Measurements from ENCODE around the gene PDZRN3. TPM values are rescaled to one million over a fixed set of nuclear protein-coding genes. Genes with fewer than 3 reads are reported as not detected.

PDZRN3 gene
- total and polyA plus RNA-seq, 2 experiments from 2014 or later = 42.9 to 60.5 TPM

DNA sequence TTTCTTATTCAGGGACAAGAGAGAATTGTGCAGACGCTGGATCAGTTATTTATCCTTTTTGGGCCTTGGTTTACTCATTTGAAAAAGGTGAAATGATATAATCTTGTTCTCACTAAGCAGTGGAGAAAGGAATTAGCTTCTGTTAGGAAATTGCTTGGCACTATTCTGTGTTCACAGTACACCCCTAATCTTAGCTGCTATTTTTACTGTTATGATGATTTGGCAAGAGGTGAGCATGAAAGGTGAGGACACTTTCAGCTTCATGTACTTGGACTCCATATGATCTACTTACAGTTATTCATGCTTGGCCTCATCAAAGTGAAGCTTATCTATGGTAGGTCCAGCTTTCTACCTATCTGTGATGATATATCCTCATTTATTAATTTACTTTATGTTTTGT is 282.7 kb downstream of the PDZRN3 start:
- no peak for TF ChIP-seq EZH2phosphoT487 (IDR thresholded peaks at IDR 0.05; ENCODE audit: low read depth, severe bottlenecking, unreplicated experiment)
- no peak for TF ChIP-seq EZH2 (IDR thresholded peaks at IDR 0.05; ENCODE audit: borderline replicate concordance)
- TF ChIP-seq, protein P1, sequence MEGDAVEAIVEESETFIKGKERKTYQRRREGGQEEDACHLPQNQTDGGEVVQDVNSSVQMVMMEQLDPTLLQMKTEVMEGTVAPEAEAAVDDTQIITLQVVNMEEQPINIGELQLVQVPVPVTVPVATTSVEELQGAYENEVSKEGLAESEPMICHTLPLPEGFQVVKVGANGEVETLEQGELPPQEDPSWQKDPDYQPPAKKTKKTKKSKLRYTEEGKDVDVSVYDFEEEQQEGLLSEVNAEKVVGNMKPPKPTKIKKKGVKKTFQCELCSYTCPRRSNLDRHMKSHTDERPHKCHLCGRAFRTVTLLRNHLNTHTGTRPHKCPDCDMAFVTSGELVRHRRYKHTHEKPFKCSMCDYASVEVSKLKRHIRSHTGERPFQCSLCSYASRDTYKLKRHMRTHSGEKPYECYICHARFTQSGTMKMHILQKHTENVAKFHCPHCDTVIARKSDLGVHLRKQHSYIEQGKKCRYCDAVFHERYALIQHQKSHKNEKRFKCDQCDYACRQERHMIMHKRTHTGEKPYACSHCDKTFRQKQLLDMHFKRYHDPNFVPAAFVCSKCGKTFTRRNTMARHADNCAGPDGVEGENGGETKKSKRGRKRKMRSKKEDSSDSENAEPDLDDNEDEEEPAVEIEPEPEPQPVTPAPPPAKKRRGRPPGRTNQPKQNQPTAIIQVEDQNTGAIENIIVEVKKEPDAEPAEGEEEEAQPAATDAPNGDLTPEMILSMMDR (IDR thresholded peaks at IDR 0.05; ENCODE audit: poor library complexity) = no peak
- H3K4me1 ChIP-seq (ENCODE audit: insufficient read depth) = no peaks in the 10 kb centered on the region
- no peak overlapping the region for H3K27ac ChIP-seq
- H4K20me1 ChIP-seq (ENCODE audit: insufficient read depth, poor library complexity, severe bottlenecking) = no peaks in the 10 kb centered on the region
- H3K27me3 ChIP-seq = no peaks in the 10 kb centered on the region
- H3K4me2 ChIP-seq = no peak overlapping the region
- no peaks in the 10 kb centered on the region for H3K36me3 ChIP-seq (replicated peaks; ENCODE audit: insufficient read depth, low read depth)
- WGBS (ENCODE audit: low lambda C conversion rate, missing lambda C conversion rate) = 100% methylated on average over 1 of the region's 1 CpG
- DNase-seq (ENCODE audit: low spot score) = no peak
- no peaks in the 10 kb centered on the region for H3K9me2 ChIP-seq (replicated peaks; ENCODE audit: insufficient read depth)
- no peaks in the 10 kb centered on the region for H3K9me3 ChIP-seq (ENCODE audit: low read depth)
- H2AFZ ChIP-seq = no peak overlapping the region
- no peak overlapping the region for H3K4me3 ChIP-seq
- H3K79me2 ChIP-seq = no peaks in the 10 kb centered on the region

DNA sequence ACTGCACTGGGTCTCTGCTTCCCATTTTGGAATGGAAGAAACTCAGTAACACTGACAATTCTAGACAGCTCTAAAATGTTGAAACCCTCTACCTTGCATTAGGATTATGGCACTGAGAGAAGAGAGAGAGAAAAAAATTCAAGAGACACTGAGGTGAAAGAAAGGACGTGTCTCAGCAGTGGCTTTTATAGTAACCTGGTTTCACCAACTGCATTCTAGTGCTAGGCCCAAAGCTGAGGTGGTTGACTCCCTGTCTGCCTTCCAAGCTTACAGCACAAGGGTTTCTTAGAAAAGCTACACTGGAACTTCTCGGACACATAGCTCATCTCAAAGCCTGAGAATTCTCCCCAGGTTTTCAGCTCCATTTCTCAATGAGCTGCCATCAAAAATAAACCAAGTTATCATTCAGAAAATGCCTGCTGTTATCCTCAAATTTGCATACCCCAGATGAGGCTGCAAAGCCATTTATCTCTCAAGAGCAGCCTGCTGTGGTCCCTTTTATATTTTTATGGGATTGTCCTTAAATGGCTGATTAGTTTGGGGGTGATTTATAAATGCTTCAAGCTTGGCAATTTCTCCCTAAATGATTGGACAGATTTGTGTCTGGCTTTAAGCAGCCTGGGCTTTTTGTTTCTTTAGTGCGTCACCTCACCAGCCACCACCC is 283.3 kb downstream of the PDZRN3 start:
- Histone ChIP-seq H3K9me2 (replicated peaks; ENCODE audit: insufficient read depth) (no peaks in the 10 kb centered on the region), H3K36me3 (replicated peaks; ENCODE audit: insufficient read depth, low read depth) (no peaks in the 10 kb centered on the region), H3K4me2 (no peak overlapping the region), H3K9me3 (ENCODE audit: low read depth) (no peaks in the 10 kb centered on the region), H3K4me3 (no peak overlapping the region), H3K79me2 (no peaks in the 10 kb centered on the region), H2AFZ (no peak overlapping the region), H3K27ac (no peak overlapping the region), H3K27me3 (no peaks in the 10 kb centered on the region), H4K20me1 (ENCODE audit: insufficient read depth, poor library complexity, severe bottlenecking) (no peaks in the 10 kb centered on the region), H3K4me1 (ENCODE audit: insufficient read depth) (no peaks in the 10 kb centered on the region)
- WGBS (ENCODE audit: low lambda C conversion rate, missing lambda C conversion rate) = 86% methylated on average over 3 of the region's 3 CpGs
- TF ChIP-seq EZH2 (IDR thresholded peaks at IDR 0.05; ENCODE audit: borderline replicate concordance) = no peak
- TF ChIP-seq, protein P1 (IDR thresholded peaks at IDR 0.05; ENCODE audit: poor library complexity) = no peak
- TF ChIP-seq EZH2phosphoT487 (IDR thresholded peaks at IDR 0.05; ENCODE audit: low read depth, severe bottlenecking, unreplicated experiment) = no peak
- no peak for DNase-seq (ENCODE audit: low spot score)

DNA sequence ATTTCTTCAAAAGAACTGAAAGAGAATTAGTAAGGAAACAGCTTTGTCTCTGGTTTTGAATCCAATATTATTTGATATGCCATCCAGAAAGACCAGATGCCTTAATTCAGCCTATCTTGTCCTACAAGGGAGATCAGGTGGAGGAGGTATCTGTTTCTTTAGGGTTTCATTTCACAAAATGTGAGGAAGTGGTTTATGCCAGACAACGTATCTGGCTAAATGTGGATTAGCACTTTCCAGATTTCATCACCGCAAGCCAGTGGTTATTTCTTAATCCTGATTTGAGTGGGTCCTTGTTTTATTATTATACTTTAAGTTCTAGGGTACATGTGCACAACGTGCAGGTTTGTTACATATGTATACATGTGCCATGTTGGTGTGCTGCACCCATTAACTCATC is 292.2 kb downstream of the PDZRN3 start:
- no peaks in the 10 kb centered on the region for H3K36me3 ChIP-seq (replicated peaks; ENCODE audit: insufficient read depth, low read depth)
- H3K4me2 ChIP-seq = no peak overlapping the region
- no peaks in the 10 kb centered on the region for H3K4me1 ChIP-seq (ENCODE audit: insufficient read depth)
- H4K20me1 ChIP-seq (ENCODE audit: insufficient read depth, poor library complexity, severe bottlenecking) = no peaks in the 10 kb centered on the region
- no peaks in the 10 kb centered on the region for H3K79me2 ChIP-seq
- WGBS (ENCODE audit: low lambda C conversion rate, missing lambda C conversion rate) = 97% methylated on average over 3 of the region's 3 CpGs
- H3K4me3 ChIP-seq = no peak overlapping the region
- H3K27me3 ChIP-seq = no peaks in the 10 kb centered on the region
- H3K27ac ChIP-seq = no peak overlapping the region
- DNase-seq (ENCODE audit: low spot score) = no peak
- no peaks in the 10 kb centered on the region for H3K9me2 ChIP-seq (replicated peaks; ENCODE audit: insufficient read depth)
- TF ChIP-seq EZH2phosphoT487 (IDR thresholded peaks at IDR 0.05; ENCODE audit: low read depth, severe bottlenecking, unreplicated experiment) (no peak), EZH2 (IDR thresholded peaks at IDR 0.05; ENCODE audit: borderline replicate concordance) (no peak)
- TF ChIP-seq, protein P1 (IDR thresholded peaks at IDR 0.05; ENCODE audit: poor library complexity) = no peak
- H3K9me3 ChIP-seq (ENCODE audit: low read depth) = no peaks in the 10 kb centered on the region
- H2AFZ ChIP-seq = no peak overlapping the region

Small RNA genes lying within 50 kb of the gene (small RNA-seq; reads per million reads assigned to genes)
- not detected for gene RNU7-119P
